Measurements from ENCODE around the gene CEP41.

The CEP41 gene

DNA sequence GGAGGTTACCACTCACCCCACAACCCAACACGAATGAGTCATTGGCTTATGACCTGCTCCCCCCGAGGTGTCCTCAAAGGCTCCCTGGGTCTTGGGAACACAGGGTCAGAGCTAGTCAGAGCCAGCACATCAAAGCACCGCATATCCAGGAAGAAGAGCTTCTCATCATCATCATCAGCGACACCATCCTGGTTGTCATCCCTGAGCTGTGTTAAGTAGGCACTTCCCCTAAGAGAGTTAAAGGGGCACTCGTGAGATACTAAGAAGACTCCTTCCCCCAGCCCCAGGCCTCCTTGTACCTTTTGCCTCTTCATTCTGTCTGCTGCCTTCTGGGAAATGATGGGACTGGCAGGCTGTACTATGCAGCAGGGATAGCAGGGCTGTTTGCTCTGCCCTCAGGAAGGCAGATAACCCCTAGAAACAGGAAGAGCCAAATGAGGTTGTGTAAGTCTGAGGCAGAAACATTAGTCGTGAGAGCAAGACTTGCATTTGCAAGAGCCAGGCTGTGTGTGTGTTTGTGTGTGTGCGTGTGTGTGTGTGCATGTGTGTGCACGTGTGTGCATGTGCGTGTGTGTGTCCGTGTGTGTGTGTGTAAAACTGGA lies 71.6 kb downstream of the CEP41 start:
- DNase-seq (ENCODE audit: low read depth, low spot score) = no peak

- no peak for DNase-seq (ENCODE audit: low read depth, low spot score)
These were observed 72.7 kb downstream of the CEP41 start for GRCh38 chr7:130367836-130368746.

GRCh38 chr7:130367088-130367755 lies 73.6 kb downstream of the CEP41 start:
- no peak for DNase-seq (ENCODE audit: low read depth, low spot score)

DNA sequence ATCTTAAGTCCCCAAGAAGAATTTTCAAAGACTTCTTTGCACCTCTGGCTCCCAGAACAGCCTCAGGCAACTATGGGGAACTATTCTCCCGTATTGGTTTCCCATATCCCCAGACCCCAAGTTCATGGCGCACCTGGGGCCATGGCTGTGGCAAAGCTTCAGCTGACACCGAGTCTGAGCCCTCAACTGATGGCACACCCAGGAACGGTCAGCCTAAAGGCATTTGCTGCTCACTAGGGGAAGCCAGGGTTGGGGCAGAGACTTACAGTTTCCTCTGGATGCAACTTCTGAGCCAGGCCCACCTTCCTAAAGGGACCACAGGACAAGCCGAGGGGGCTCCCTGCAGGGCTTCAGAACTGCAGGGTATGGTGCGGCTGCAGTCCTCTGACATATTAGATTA lies 74.3 kb downstream of the CEP41 start:
- DNase-seq (ENCODE audit: low read depth, low spot score) = no peak

DNA sequence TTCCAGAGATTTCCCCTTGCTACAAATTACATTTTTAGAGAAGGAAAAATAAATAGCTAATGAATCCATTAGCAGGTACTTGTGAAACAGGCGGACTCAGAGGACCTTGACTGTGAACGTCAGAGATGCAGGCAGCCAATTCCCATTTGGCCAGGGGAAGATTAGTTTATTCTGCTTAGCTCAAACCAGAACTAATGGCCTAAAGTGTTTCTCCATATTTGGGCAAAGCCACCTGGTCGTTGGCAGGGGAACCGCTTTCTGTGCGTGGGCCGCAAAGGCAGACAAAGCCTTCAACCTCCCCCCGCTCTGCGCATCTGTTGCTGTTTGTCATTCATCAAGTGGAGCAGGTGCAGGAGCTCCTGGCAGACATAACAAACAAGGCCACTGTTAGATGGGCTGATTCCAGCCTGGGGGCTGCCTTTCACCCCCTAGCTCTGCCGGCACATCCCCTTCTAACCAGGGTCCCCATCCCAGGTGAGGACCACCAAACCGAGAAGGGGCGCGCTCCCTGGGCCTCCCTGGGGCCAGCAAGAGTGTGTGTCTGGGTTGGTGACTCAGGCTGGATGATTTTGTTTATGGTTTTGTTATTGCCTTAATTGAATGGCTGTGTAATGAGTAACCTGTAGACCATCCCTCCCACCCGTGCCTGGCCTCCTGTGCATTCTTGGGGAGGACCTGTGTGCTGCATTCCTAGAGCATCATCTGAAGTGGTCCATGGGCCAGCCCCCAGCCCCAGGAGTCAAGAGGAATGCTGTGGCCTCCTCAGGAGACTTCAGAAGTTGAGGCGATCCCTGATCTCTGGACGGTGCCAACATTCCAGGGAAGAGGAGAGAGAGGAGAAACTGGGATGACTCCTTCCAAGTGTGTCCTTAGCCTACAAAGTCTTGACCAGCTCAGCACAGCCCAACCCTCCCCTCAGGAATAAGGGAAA lies 75.0 kb downstream of the CEP41 start:
- DNase-seq (ENCODE audit: low read depth, low spot score) = no peak

DNA sequence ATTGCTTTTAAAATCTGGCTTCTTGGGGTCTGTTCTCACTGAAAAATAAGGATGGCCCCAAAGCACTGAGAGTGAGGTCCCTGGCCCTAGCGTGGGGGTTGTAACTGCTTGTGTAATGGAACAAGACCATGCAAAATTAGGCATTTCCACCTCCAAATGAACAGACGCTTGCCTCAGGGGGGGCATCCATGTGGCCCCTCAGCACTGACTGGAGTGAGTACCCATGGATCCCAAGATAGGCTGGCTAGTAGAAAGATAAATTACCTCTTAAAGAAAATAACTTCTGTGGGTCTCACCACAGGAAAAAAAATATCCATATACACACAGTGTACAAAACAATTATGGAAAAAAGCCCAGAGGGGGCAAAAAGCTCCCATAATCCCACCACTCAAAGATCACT lies 75.7 kb downstream of the CEP41 start:
- no peak for DNase-seq (ENCODE audit: low read depth, low spot score)

DNA sequence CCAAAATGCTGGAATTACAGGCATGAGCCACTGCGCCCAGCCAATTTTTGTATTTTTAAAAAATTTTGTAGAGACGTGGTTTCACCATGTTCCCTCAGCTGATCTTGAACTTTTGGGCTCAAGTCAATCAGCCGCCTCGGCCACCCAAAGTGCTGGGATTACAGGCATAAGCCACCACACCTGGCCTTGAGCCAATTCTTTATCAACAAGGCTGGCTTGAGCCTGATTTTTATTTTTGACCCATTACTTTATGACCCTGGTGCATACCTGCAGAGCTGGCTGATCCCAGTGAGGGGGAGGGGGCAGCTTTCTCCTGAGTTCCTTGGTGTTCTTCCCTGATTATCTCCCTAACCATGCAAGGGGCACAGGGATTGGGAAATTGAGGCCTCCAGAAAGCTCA lies 76.4 kb downstream of the CEP41 start:
- no peak for DNase-seq (ENCODE audit: low read depth, low spot score)

DNA sequence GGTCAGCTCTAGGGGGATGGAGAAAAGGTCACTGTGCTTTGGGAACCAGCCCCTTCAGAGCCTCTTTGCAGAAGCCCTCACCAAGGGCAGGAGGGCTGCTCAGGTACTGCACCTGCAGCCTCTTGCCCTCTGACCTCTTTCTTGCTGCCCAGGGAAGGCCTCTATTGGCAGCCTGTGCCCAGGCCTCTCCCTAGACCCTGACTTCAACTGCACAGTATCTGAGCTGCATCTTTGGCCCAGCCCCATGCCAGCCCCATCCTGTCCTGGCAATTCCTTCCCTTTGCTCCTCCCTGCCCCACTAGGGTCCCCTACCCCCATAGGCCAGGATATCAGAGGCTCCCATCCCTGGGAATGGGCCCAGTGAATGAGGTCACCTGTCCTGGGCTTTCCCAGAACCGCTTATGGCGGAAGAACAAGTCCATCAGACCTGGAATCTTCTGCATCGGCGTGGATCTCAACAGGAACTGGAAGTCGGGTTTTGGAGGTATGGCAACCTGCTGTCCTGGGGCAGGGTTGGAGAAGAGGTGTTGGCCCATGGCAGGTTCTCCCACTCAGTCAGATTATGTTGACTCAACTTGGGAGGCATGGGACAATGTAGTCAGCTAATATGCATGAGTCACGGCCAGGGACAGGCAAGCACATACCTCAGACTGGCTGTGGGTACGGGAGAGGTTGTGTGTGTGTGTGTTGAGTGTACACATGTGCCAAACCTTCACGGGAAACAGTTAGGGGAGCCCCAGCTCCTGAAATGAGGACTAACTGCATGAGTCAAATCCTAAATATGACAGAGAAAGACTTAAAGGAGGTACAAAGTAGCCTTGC lies 77.6 kb downstream of the CEP41 start:
- no peak for DNase-seq (ENCODE audit: low read depth, low spot score)

GRCh38 chr7:130362251-130362816 lies 78.5 kb downstream of the CEP41 start:
- no peak for DNase-seq (ENCODE audit: low read depth, low spot score)

DNA sequence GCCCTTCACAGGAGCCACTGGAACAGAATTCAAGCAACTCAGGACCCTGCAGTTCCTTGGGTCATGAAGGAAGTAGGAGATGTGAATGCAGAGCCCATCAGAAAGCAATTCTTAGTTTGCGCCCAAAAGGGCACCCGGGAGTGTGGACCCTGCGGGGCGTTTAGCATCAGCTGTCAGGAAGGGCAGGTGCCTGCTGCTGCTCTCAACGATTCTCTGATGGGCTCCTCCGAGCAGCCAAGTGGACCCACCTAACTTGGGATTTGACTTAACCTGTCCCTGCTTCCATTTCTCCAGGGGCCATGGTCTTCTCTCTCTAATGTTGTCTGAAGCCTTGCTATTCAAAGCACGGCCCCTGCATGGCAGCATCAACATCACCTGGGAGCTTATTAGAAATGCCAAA lies 79.1 kb downstream of the CEP41 start:
- DNase-seq (ENCODE audit: low read depth, low spot score) = no peak

- no peak for DNase-seq (ENCODE audit: low read depth, low spot score)
These were observed 80.3 kb downstream of the CEP41 start for GRCh38 chr7:130360518-130360917.

- no peak for DNase-seq (ENCODE audit: low read depth, low spot score)
These were observed 81.4 kb downstream of the CEP41 start for GRCh38 chr7:130359276-130359857.

GRCh38 chr7:130358471-130358870 lies 82.3 kb downstream of the CEP41 start:
- no peak for DNase-seq (ENCODE audit: low read depth, low spot score)

DNA sequence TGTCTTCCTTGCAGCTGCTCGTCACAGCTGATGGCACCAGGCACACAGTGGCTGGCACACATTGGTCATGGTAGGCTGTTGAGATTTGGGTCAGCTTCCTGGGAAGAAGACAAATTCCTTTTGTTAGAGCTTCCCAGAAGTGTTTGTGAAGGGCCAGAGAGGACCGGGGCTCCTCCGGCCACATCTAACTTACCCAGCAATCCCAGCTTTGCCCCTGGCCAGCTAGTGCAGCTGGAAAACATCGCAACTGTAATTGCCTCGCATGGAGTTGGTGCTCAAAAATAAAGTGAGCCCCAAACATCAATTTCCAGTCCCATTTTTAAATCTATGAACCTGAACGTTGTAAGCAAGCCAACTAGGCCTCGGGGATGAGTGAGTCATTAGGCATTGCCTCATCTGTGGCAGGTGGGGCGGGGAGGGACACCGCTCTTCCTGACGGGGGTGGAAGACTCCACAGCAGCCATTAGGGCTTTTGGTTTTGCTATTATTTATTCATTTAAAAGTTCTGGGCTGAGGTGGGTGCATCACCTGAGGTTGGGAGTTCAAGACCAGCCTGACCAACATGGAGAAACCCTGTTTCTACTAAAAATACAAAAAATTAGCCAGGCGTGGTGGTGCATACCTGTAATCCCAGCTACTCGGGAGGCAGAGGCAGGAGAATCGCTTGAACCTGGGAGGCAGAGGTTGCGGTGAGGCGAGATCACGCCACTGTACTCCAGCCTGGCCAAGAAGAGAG lies 83.8 kb downstream of the CEP41 start:
- DNase-seq (ENCODE audit: low read depth, low spot score) = no peak

GRCh38 chr7:130356121-130356875 lies 84.5 kb downstream of the CEP41 start:
- no peak for DNase-seq (ENCODE audit: low read depth, low spot score)

GRCh38 chr7:130353196-130353595 lies 87.6 kb downstream of the CEP41 start:
- no peak for DNase-seq (ENCODE audit: low read depth, low spot score)

DNA sequence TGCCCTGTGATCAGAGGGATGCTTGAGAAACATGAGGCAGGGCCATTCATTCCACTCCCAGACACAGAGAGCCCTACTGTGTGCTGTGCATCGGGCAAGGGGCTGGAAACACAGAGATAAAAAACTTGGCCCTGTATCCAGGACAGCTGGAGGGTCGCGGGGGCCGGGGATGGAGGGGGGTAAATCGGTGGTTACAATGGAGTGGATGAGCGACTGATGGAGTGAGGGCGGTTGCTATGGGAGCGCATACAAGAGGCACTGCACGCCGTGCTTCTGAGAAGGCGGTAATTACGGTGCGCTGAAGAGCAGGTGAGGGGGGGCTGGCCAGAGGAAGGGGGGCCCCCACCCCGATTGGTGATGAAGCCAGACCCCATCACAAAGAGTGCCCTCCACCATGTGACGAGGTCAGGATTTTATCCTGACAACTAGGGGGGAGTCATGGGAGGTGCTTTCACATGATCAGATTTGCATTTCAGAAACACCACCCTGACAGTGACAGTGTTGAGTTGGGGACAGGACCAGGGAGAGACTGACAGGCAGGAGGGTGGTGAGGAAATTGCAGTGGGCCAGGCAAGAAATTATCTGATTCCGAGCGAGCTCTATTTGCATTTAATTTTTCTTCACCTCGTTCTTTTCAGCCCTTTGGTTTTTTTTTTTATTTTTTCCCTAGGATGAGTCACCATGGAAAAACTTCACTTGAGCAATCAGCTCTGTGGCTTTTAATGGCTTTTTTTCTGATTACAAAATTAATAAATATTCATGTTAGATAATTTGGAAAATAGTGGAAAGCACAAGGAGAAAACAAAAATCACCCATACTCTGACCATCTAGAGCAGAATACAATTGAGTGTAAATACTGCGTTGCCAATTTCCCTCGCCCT lies 88.4 kb downstream of the CEP41 start:
- no peak for DNase-seq (ENCODE audit: low read depth, low spot score)

- no peak for DNase-seq (ENCODE audit: low read depth, low spot score)
These were observed 89.1 kb downstream of the CEP41 start for GRCh38 chr7:130351791-130352090.
